ENCODE data around the gene OR51B4. TPM values are rescaled to one million over a fixed set of nuclear protein-coding genes. Genes with fewer than 3 reads are reported as not detected.
"Not testable (repeated sequence)": the region's sequence is repeated elsewhere in the genome, so short reads cannot be mapped to it uniquely, and the experiment has no call there.

The OR51B4 gene
- total RNA-seq, 1 experiment from 2014 or later = 0.11 TPM

DNA sequence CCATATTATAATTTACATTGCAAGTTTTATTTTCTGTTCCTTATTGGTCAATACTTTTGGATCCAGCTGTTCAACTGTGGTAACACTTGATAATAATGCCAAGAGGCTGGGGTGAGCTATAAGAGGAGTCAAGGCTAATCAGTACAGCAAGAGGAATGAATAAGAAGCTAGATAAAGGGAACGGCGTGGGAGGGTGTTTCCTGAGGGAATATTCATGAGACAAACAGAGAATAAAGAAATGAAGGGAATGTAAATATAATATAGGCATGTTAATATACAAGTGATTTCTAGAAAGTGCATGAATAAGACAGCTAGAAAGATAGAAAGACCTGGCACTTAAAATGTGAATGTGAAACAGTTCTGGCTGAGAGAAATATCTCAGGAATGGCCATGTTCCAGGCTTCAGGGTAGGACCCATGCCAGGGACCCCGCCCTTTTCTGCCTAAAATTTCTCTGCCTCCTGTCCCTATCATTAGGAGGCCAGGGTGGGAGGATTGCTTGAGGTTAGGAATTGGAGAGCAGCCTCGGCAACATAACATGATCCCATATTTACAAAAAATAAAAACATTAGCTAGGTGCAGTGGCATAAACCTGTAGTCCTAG, 3.9 kb downstream of the OR51B4 start:
- Histone ChIP-seq H3K27me3 (ENCODE audit: low read length) (peaks cover 18% of the 10 kb centered on the region; the same call in 1 of the 2 replicates), H3K9me2 (replicated peaks; ENCODE audit: low read length) (no peaks in the 10 kb centered on the region), H3K4me1 (ENCODE audit: insufficient read depth, low read length) (no peaks in the 10 kb centered on the region), H3K9ac (ENCODE audit: low read length) (no peak overlapping the region), H3K4me3 (ENCODE audit: low read length) (no peak overlapping the region), H3K4me2 (ENCODE audit: low read length) (no peak overlapping the region), H3K36me3 (ENCODE audit: low read depth, low read length) (no peaks in the 10 kb centered on the region), H3F3A (ENCODE audit: low read length, unreplicated experiment) (no peaks in the 10 kb centered on the region), H3K27ac (ENCODE audit: low read length) (no peak overlapping the region), H2AFZ (ENCODE audit: low read length) (no peak overlapping the region), H3K9me3 (ENCODE audit: low read length) (no peaks in the 10 kb centered on the region), H4K20me1 (ENCODE audit: low read length) (no peaks in the 10 kb centered on the region), H3K79me2 (ENCODE audit: low read length) (no peaks in the 10 kb centered on the region)
- intact Hi-C loops (cut with micrococcal nuclease) = no loop called here
- DNase-seq (no peak), ATAC-seq (no peak)
- POLR2A ChIA-PET (ENCODE audit: unreplicated experiment) = no interaction called here
- CTCF ChIA-PET = no interaction called here
- no peak for TF ChIP-seq CTCF (conservative IDR thresholded peaks at IDR 0.05; ENCODE audit: low read depth, low read length)
- BruUV-seq (replicated peaks) = no TSS peak

DNA sequence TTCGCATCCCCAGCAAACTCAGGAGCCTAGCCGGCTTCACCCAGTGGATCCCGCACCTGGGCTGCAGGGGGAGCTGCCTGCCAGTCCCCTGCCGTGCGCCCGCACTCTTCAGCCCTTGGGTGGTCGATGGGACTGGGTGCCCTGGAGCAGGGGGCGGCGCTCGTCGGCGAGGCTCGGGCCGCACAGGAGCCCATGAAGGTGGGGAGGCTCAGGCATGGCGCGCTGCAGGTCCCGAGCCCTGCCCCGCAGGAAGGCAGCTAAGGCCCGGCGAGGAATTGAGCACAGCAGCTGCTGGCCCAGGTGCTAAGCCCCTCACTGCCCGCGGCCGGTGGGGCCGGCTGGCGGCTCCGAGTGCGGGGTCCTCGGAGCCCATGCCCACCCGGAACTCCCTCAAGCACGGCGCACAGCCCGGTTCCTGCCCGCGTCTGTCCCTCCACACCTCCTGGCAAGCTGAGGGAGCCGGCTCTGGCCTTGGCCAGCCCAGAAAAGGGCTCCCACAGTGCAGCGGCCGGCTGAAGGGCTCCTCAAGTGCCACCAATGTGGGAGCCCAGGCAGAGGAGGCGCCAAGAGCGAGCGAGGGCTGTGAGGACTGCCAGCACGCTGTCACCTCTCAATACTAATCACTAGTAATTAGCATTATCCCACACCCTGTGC, 7.3 kb downstream of the OR51B4 start:
- ATAC-seq; H3K9me2 ChIP-seq (replicated peaks; ENCODE audit: low read length); H3K36me3 ChIP-seq (ENCODE audit: low read depth, low read length); H3K27me3 ChIP-seq (ENCODE audit: low read length); H3K9ac ChIP-seq (ENCODE audit: low read length); H3K4me1 ChIP-seq (ENCODE audit: insufficient read depth, low read length); BruUV-seq (replicated peaks); H3F3A ChIP-seq (ENCODE audit: low read length, unreplicated experiment); H3K4me2 ChIP-seq (ENCODE audit: low read length); H4K20me1 ChIP-seq (ENCODE audit: low read length); H3K27ac ChIP-seq (ENCODE audit: low read length); DNase-seq; H2AFZ ChIP-seq (ENCODE audit: low read length); POLR2A ChIA-PET (ENCODE audit: unreplicated experiment); H3K9me3 ChIP-seq (ENCODE audit: low read length); H3K4me3 ChIP-seq (ENCODE audit: low read length); CTCF ChIA-PET; intact Hi-C loops (cut with micrococcal nuclease); H3K79me2 ChIP-seq (ENCODE audit: low read length): not testable (repeated sequence)

DNA sequence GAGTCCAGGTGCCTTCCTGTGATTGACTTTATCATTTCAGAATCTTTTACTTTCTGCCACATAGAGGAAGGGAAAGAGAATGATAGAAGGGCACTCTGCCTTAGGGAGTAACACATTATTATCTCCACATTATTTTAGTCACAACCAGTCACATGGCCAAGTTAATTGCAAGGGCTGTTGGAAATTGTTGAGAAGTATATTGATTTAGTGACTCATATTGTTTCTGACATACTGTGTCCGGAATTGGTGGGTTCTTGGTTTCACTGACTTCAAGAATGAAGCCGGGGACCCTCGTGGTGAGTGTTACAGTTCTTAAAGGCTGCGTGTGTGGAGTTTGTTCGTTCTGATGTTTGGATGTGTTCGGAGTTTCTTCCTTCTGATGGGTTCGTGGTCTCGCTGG, 8.7 kb downstream of the OR51B4 start:
- Histone ChIP-seq H3K4me2 (ENCODE audit: low read length) (no peak overlapping the region), H3K36me3 (ENCODE audit: low read depth, low read length) (no peaks in the 10 kb centered on the region), H3K27me3 (ENCODE audit: low read length) (no peaks in the 10 kb centered on the region), H4K20me1 (ENCODE audit: low read length) (no peaks in the 10 kb centered on the region), H3K9ac (ENCODE audit: low read length) (no peak overlapping the region), H3F3A (ENCODE audit: low read length, unreplicated experiment) (no peaks in the 10 kb centered on the region), H2AFZ (ENCODE audit: low read length) (no peak overlapping the region), H3K4me1 (ENCODE audit: insufficient read depth, low read length) (no peaks in the 10 kb centered on the region), H3K79me2 (ENCODE audit: low read length) (no peaks in the 10 kb centered on the region), H3K9me3 (ENCODE audit: low read length) (no peaks in the 10 kb centered on the region), H3K27ac (ENCODE audit: low read length) (no peak overlapping the region), H3K4me3 (ENCODE audit: low read length) (no peak overlapping the region), H3K9me2 (replicated peaks; ENCODE audit: low read length) (no peaks in the 10 kb centered on the region)
- intact Hi-C loops (cut with micrococcal nuclease) = no loop called here
- DNase-seq = peak; percentile 6
- CTCF ChIA-PET = no interaction called here
- BruUV-seq (replicated peaks) = no TSS peak
- TF ChIP-seq EZH2phosphoT487 (IDR thresholded peaks at IDR 0.05; ENCODE audit: borderline replicate concordance, low read length) = no peak
- TF ChIP-seq EZH2 (IDR thresholded peaks at IDR 0.05; ENCODE audit: low read length, unreplicated experiment) = no peak
- no peak for TF ChIP-seq CTCF (conservative IDR thresholded peaks at IDR 0.05; ENCODE audit: low read depth, low read length)
- POLR2A ChIA-PET (ENCODE audit: unreplicated experiment) = no interaction called here
- no peak for ATAC-seq
